ENCODE measurements around the gene MYO19.
"Not testable (repeated sequence)": the region's sequence is repeated elsewhere in the genome, so short reads cannot be mapped to it uniquely, and the experiment has no call there.

MYO19 gene

DNA sequence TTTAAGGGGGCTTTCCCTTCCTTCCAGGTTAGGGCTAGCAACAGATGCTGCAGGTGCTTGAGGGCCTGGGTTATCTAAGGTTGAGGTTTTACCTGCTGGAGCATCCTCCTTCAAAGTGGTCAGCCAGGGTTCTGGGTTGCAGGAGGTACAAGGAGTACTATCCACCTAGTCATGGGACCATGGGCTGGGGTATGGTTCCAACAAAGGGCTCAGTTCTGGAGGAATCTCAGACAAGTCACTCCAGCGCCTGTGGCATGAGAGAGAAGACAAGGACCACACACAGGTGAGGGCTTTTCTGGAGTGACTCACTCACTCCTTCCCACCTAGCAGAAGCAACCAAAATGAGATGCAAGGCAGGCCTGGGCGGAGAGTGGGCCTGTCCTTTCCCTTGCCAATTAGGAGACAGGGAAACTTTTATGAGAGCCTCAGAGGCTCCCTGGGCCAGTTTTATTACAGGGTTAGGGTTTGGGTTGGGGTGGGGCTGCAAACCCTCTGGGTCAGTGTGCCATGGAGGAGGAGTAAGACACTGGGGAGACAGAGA lies 2.2 kb downstream of the MYO19 start:
- DNase-seq: no peak

DNA sequence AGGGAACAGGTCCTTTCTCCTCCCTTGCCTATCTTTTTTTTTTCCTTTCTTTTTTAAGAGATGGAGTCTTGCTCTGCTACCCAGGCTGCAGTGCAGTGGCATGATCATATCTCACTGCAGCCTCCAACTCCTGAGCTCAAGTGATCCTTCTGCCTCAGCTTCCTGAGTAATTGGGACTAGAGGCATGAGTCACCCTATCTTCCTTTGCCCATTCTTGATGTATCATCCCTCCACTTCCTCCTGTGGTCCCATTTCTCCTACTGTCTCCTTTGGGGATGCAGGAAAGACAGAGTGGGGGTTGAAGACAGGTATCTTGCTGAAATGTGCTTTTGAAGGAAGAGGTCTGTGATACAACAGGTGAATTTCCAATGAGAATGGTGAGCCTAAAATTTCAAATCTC lies 5.5 kb downstream of the MYO19 start:
- no peak for DNase-seq

DNA sequence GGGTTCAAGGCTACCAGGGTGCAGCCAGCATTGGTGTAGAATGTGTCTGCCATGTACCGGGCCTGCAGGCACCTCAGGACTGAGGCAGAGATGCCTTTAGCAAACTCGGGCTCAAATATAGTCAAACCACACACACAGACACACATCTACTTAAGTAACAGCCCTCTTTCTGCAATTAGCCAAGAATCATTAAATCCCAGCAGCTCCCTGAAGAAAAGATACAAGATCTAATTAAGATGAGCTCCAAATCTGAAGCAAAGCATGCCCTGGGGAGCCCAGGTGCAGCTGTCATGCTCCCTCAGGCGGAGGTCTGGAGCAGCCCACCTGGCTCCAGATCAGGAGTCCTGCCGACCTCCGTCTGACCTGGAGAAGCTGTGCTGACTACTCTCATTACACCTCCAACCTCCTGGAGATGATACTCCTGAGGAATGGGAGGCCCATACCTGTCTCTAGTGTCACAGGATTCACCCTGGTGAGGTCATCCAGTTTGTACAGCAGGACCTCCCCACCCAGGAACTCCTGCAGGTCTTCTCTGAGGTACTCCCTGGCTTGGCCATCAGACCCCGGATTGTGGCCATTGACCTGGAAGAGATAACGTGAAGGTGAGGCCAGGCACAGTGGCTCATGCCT lies 6.9 kb downstream of the MYO19 start:
- DNase-seq: no peak

DNA sequence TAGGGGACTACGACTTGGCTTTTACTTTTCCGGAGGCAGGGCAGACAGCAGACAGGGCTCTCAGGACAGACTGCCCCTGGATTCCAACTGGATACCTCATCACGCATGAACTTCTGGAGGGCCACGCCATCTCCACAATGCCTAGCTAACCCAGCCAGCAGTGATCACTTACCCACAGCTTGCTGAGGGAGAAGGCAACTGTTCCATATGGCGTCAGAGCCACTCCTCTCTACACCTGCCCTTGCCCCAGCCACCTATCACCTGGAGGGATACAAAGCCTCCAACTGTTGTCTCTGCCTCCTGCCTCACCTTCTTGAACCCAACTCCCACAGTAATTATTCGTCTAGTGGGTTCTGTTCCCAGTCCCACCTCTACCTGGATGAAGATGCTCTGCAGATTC lies 8.8 kb downstream of the MYO19 start:
- DNase-seq: no peak

DNA sequence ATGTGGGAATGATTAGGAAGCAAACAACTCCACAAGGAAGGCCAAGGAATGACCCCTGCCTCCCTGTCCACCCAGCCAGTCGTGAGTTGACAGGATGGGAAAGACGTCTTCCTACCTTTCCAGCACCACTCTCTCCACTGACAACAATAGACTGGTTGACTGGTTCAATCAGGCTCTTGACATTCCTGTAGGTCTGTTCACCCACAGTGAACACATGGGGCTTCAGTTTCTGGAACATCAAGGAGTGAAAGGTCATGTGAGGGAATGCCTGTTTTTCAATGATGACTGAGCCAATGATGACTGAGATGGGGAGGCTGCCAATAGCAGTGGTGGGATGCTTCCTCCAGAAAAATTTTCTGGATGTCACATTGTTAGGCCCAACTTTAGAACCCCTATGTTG lies 9.6 kb downstream of the MYO19 start:
- DNase-seq: no peak

DNA sequence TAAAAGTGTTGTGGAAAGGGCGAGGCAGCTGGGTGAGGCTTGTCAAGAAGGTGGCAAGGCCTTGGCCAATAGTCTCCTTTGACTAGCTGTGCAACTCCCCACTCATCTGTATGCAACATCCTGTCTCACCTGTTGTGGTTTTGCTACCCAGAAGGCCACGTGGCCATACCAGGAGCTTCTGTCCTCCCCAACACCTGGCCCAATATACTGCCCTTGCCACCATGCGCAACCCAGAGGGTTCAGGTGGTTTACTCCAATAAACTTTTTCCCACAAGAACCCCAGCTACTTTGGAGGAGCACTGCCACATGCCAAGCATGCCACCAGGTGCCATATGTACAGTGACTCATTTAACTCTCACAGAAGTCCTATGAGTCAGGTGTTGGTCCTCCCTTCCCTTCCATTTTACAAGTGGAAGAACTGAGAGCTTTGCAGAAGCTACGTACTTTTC lies 10.2 kb downstream of the MYO19 start:
- DNase-seq: no peak

DNA sequence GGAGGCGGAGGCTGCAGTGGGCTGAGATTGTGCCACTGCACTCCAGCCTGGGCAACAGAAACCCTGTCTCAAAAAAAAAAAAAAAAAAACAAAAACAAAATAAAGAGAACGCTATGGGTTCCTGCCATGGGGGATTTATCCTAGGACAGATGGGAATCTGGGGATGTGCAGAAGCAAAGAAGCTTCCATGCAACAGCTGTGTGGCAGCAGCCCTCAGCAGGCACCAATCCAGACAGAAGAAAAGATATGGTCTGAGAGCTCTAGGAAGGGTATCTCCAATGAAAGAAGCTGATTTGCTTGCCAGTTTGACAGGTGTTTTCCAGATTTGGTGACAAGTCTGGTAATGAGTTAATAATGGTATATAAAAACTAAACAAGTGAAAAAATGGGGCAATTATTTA lies 11.6 kb downstream of the MYO19 start:
- DNase-seq: no peak

DNA sequence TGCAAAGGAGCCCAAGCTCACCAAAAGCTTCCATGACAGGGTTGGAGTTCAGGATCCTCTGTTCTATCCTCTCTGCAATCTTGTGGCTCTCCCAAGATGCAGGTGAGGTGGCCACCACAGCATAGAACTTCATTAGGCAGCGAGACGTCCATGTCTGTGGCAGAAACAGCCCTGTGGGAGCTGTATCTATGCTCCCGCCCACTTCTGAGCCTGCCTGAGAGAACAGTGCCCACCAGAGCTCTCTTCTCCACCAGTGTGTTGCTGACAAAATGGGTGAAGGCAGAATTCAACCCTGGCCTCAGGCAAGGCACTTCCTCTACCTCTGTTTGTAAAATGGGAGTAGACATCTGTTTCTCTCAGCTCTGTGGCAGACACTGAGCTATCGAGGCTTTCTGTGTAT lies 18.8 kb downstream of the MYO19 start:
- DNase-seq: no peak

DNA sequence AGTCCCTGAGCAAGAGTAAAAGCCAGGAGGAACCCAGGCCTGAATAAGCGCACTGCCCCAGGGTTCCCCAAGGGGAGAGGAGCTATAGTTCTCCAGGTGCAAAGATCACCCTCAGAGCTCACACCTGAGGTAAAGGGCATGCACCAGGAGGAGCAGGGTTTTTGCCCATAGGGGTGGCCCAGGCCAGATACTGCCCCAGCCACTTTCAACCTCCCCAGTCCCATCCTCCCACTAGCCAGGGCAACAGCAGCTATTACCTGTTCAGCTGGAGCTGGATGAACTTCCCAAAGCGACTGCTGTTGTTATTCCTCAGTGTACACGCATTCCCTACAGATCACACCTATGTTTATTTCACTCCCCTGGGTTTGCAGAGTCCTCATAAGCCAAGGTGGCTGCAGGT lies 19.8 kb downstream of the MYO19 start:
- DNase-seq: no peak

DNA sequence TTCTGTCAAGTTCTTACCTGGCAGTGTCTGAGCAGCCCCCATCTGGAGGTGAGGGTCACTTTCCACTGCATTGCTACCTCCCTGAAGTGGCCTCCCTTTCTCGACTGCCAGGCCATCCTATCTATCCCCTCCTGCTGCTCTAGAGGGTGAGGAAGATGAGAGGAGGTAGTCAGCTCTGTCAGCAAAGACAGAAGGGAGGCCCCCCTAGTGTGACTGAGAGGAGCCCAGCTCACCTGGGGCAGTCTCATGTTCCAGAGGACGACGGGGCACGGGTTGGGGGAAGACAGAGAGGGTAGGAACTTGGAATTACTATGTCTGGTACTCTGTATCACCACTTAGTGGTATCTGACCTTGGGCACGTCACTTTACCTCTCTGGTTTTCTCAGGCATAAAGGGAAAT lies 22.0 kb downstream of the MYO19 start:
- no peak for DNase-seq

DNA sequence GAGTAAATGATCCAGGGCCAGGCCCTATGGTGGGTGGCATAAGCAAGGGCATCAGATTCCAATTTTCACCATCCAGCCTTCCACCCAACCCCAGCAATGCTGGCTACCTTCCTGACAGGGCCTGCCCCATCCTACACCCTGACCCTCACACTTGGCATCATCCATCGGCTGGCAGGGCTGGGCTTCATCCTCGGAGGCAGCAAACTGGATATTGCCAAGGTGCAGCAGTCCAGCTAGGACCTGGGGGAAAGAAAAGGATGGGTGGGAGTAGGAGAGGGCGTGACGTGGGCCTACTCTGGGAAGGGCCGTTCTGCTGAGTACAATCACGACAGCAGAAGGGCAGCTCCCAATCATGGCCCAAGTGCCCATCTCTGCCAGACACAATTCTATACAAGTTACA lies 23.5 kb downstream of the MYO19 start:
- no peak for DNase-seq

DNA sequence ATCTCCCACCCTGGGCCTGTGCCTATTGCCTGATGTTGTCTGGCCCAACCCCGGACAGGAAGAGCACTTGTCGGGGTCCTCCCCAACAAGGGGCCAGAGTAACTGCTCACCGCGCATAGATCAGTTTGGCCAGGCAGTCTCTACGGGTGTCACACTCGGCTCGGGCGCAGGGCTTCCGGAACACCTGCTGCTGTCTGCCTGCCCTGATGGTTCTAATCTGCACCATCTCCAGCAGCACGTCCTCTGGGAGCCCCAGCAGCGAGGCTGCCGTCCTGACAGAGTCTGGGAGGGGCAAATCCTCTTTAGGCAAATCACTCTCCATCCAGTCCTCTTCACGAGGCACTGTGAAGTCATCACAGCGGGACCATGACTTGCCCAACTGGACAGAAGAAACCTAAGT lies 24.0 kb downstream of the MYO19 start:
- DNase-seq: no peak

DNA sequence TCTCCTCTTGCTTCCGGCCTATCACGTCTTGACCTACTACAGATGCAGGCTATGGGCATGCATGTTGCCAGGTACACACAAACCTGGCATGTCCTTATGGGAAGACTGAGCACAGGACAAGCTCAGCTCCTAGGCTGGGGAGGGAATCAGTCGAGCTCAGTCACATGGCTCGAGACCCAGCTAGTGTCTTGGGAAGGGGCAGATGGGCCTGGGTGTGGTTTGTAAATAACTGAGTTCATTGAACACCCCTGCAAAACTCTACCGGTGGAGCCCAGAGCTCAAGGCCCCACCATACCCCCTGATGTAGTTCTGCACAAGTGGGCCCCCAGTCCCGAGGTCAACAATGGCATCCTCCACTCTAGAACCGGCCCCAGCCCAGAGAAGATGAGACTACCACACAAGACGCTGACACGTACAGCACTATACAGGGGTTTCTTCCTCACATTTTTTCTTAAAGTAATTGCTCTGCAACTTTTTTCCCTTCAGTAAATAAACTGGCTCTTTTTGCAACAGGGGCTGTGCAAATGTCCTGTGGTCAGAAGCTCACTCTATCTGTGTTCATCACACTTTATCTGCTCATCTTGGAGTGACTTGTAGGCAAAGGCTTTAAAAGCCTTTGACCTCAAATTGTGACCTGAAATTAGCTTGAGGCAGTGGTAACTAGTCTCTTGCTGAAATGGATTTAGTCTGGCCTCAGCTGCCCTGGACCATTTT lies 25.2 kb downstream of the MYO19 start:
- no peak for DNase-seq

DNA sequence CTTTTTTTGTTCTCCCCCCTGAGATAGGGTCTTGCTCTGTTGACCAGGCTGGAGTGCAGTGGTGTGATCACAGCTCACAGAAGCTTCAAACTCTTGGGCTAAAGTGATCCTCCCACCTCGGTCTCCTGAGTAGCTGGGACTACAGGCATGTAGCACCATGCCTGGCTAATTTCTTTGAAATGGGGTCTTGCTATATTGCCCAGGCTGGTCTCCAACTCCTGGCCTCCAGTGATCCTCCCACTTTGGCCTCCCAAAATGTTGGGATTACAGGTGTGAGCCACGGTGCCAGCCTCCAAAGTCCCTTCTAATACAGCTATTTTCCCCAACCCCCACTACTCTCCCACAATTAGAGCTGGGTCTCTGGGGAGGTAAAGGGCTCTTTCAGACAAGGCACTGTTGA lies 26.2 kb downstream of the MYO19 start:
- DNase-seq: not testable (repeated sequence)

DNA sequence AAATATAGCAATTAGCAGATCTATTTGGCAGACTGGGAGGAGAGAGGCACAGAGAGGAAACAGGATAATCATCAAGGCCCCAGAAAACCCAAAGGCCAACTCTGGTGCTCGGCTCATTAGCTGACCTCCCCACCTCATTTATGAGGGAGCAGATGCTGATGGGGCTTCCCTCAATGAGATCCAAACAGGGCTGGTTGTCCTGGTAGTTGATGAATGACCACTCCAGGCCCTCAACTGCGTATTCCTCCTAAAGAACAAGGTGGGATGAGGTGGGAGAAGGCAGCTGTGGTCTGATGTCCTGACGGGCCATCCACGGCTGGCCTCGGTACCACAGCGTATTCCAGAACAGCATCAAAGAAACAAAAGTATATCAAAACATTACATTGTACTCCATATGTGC lies 27.4 kb downstream of the MYO19 start:
- DNase-seq: no peak

DNA sequence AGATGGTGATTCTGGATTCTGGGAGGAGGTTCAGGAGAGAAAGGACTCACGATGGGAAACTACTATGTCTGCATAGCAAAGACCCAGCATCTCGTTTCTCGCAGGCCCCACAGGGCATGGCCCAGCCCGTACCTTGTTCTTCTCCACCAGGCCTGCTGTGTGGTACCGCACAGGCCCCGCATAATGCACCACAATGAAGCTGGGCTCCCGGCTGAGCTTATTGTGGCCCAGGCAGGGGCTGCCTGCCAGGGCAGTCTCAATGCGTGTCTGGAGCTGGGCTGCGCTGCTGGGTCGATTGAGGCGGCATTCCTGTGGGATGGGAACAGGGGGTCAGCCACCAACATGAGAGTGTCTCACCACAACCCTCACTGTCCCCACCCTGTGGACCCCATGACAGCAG lies 27.8 kb downstream of the MYO19 start:
- DNase-seq: no peak

DNA sequence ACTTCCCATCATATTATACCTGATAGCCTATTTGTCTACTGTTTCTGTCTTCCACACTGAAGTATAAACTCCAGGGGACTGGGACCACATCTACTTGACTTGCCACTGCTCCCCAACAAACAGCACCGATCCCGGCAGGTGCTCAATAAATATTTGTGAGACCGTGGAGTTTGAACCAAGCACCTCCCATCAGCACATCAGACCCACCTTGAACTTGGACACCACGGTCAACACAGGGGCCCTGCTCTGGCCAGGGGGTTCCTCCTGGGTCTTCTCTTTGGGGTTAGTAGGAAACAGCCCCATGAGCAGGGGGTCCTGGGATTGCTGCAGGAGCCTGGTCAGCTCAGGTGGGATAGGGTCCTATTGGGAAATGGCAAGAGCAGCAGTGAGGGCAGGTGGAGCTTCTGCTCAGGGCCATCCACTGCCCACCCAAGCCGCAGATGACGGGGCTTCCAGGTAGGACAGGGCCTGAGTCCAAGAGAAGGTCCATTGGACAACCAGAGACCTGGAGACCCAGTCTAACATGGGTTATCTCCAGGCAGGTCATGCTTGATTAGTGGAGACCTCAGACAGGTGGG lies 28.3 kb downstream of the MYO19 start:
- no peak for DNase-seq

DNA sequence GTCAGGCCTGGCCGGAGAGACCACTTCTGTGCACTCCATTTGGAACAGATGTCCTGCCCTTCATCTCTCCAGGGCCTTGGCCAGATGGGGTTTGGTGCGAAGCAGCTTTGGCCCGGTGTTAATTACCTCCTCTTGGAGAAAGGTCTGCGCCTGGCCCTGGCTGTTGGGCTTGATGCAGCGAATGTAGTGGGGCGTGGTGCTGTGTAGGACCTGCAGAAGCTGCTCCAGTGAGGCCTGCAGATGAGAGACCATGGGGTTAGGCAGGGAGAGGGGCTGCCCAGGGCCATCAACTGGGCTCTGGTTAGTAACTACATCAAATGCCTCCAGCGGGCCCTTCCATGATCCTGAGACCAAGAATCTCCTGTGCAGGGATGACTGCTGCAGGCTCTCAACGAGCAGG lies 29.5 kb downstream of the MYO19 start:
- no peak for DNase-seq

DNA sequence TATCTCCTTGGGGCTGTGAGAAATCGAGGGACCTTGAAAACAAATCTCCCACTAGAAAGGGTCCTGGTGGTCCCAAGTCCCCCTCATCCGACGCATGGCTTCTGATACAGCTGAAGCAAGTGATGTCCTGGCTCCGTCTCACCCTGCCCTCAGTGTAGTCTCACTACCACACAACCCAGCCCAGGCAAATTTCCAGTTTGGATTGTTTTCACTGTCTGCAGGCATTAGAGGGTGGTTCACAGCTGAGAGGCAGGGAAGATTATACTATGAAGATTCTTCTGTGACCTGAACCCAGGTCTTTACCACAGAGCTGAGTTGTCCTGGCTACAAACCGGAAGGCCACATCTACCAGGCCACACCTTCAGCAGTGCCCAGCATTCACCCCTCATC lies 30.5 kb downstream of the MYO19 start:
- DNase-seq: no peak

DNA sequence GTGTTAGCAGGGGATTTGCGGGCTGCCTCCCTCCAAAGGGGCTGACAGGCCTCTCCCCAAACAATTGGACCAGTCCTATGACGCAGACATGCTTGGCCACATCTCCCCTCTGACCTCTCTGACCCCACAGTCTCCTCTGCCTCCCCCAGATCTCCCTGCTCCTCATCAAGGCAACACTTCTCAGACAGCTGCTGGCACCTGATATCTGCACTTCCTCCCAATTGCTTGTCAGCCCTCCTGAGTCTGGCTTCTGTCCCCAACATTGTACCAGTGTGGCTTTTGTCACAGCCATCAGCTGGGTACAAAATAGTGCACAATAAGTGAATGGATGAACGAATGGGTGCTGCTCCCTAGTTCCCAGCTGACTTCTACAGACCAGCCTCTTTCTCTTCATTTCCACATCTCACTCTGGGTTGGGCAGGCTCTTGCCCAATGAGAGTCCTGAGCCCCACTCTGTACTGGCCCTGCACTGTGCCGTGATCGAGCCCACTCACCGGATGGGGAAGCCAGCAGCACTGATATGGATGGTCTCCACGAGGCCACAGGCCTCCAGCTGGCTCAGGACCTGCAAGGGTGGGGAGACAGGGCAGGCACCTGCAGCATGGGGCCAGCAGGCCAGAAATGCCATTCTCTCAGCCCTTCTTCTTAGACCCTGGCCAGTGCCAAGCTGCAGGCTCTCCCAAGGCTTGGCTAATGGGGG lies 31.1 kb downstream of the MYO19 start:
- no peak for DNase-seq

DNA sequence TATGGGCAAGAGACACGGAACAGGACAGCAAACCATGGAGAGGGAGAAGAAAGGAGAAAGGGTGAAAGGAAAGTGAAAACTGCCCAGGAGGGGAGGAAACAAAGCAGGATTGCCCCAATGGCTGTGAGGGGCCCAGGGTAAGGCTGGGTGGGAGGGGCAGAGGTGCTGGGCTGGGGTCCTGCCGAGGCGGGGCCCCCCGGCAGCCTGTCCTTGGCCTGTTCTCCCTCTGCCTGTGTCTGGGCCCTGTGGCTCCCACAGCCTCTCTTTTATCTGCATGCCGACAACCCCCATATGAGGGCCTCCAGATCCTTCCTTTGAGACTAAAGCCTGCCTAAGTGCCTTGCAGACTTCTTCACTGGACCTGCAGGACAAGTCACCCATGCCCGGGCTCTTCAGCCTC lies 32.7 kb downstream of the MYO19 start:
- DNase-seq: no peak

DNA sequence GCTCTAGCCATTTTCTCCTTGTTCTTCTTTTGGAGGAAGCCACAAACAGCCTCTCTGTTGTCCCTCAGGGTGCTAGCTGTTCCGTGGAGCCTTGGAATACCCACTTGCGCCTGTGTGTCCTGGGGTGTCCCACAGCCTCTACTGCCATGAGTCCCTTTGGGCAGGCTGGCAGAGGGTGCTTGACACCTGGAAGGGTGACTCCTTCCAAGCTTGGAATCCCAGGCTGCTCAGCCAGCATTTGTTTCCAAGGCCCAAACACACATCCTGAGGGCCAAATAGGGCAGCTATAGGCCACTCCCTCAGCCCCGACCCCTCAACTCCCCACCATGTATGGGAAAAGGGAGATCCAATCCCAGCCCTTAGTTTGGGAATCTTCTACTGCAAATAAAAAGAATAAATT lies 33.3 kb downstream of the MYO19 start:
- no peak for DNase-seq

DNA sequence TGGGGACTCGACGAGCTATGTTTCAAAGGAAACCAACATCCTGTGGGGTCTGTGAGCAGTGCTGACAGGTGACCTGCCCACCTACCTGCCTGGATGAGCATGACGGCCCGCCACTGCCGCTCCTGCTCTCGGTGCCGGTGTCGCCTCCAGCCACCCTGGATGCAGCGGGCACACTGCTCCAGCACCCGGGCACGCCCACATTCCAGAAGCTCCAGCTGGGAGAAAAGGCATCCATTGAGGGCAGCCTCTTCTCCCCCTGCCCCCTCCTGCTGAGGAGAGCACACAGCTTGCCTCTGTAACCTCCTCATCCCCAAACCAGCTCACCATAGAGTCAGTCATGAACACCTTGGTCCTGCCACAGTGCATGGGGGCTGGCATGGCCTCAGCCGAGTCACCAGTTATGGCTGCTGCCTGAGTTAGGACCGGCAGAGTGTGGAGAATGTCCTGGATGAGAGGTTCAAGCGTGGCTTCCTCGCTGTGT lies 33.9 kb downstream of the MYO19 start:
- DNase-seq: no peak
